Epithelial cell of esophagus (primary cell): Measurements from ENCODE around the gene TAS1R3.
"Not testable (repeated sequence)": the region's sequence is repeated elsewhere in the genome, so short reads cannot be mapped to it uniquely, and the experiment has no call there.

Experiments
- DNase-seq: peaks from one replicate; pipeline ENCODE4 v3.0.0; 2010; ENCODE audit warnings: low read depth
- H3K4me3 ChIP-seq: 2 replicates; pipeline ENCODE4 v1.5.1; 2011; ENCODE audit warnings: mild to moderate bottlenecking, low read length, control low read depth
- CTCF ChIP-seq: IDR thresholded peaks from 2 replicates; pipeline ENCODE4 v1.5.1; 2011; ENCODE audit warnings: low read depth, mild to moderate bottlenecking, low read length, control low read depth, inconsistent platforms; ENCODE audit not compliant: insufficient read depth; ENCODE audit errors: missing control alignments

The TAS1R3 gene

GRCh38 chr1:1311107-1312104 lies 19.7 kb upstream of the TAS1R3 start:
- no peak overlapping the region for H3K4me3 ChIP-seq
- no peak for DNase-seq
- TF ChIP-seq CTCF = no peak

GRCh38 chr1:1312450-1313314 lies 18.4 kb upstream of the TAS1R3 start:
- TF ChIP-seq CTCF = no peak
- H3K4me3 ChIP-seq = no peak overlapping the region
- no peak for DNase-seq

- DNase-seq = no peak
- TF ChIP-seq CTCF = no peak
- H3K4me3 ChIP-seq = no peak overlapping the region
Observed at GRCh38 chr1:1313500-1314236, 17.4 kb upstream of the TAS1R3 start.

- TF ChIP-seq CTCF = no peak
- DNase-seq = no peak
- H3K4me3 ChIP-seq = no peak overlapping the region
Observed at GRCh38 chr1:1314237-1314586, 16.9 kb upstream of the TAS1R3 start.

- no peak for TF ChIP-seq CTCF
- H3K4me3 ChIP-seq = no peak overlapping the region
Observed at GRCh38 chr1:1314678-1315335, 16.3 kb upstream of the TAS1R3 start.

GRCh38 chr1:1315435-1315954 lies 15.6 kb upstream of the TAS1R3 start:
- DNase-seq = no peak
- no peak overlapping the region for H3K4me3 ChIP-seq
- no peak for TF ChIP-seq CTCF

More at GRCh38 chr1:1314678-1315335, 16.3 kb upstream of the TAS1R3 start:
- no peak for DNase-seq

- not testable (repeated sequence) for H3K4me3 ChIP-seq, DNase-seq
Observed at GRCh38 chr1:1316199-1316598, 14.9 kb upstream of the TAS1R3 start.
